HepG2 (cell line): ENCODE measurements around the gene TUBB4B. TPM values are rescaled to one million over a fixed set of nuclear protein-coding genes. Genes with fewer than 3 reads are reported as not detected.

Source experiments
- ATAC-seq: fragments of 200-7000 bp; cut with Tn5 transposase; 3 replicates; pipeline ENCODE4 v1.9.1; 2020; ENCODE audit warnings: mild to moderate bottlenecking, moderate library complexity
- BruUV-seq: library from RNA; stranded (reverse); fragments of 400-500 nt; replicated peaks from 2 replicates; lab custom pipeline; 2021; lab: Mats Ljungman, UMichigan
- CTCF ChIA-PET: fragments of 300-600 bp; formaldehyde crosslinking; extraction: SDS; loops from one replicate; lab custom pipeline; 2021; ENCODE audit warnings: low total read pairs, inconsistent platforms, low intra/inter-chr PET ratio; lab: Yijun Ruan, JAX
- POLR2A ChIA-PET: fragments of 350-600 bp; sonication (Branson Sonifier 250); formaldehyde crosslinking; loops from one replicate; lab custom pipeline; 2020; ENCODE audit warnings: antibody characterized with exemption, inconsistent platforms; lab: Yijun Ruan, JAX
- DNase-seq: peaks from one replicate; pipeline ENCODE4 v3.0.0-alpha.2; 2015; ENCODE audit warnings: low spot score
- FAIRE-seq: peaks from 3 replicates; lab custom pipeline; 2011; peaks lifted over from hg19 to GRCh38; lab: Jason Lieb, UNC
- H2AFZ ChIP-seq: one replicate; pipeline ENCODE4 v1.6.1; 2011; ENCODE audit warnings: low read length, inconsistent platforms
- H3K27ac ChIP-seq: fragments of 300-600 bp; 3 replicates; pipeline ENCODE4 v1.8.0; 2011; ENCODE audit warnings: mixed run types, mild to moderate bottlenecking, mixed read lengths, low read length, inconsistent platforms; ENCODE audit not compliant: insufficient read depth; ENCODE audit errors: extremely low read length
- H3K27me3 ChIP-seq, 2 experiments: fragments of 200-600 bp in 1 of 2; 2 replicates in 1 of 2; 3 replicates in 1 of 2; pipeline versions ENCODE4 v1.6.0 to v1.8.0; 2011; ENCODE audit warnings: low read length in 2 of 2, mild to moderate bottlenecking in 2 of 2, moderate library complexity in 2 of 2, inconsistent platforms in 1 of 2; ENCODE audit not compliant: insufficient read depth in 2 of 2, control insufficient read depth in 1 of 2
- H3K36me3 ChIP-seq, 2 experiments: fragments of 200-600 bp in 1 of 2; replicated peaks in 1 of 2; 2 replicates in 1 of 2; 3 replicates in 1 of 2; pipeline versions ENCODE4 v1.5.1 to v1.8.0; 2011; ENCODE audit warnings: low read length in 2 of 2, inconsistent platforms in 1 of 2; ENCODE audit not compliant: insufficient read depth in 2 of 2, control insufficient read depth in 1 of 2
- H3K4me1 ChIP-seq: 2 replicates; pipeline ENCODE4 v1.5.1; 2012; ENCODE audit warnings: low read length, inconsistent platforms; ENCODE audit not compliant: insufficient read depth
- H3K4me2 ChIP-seq: 2 replicates; pipeline ENCODE4 v1.6.0; 2011; ENCODE audit warnings: low read depth, low read length, inconsistent platforms
- H3K4me3 ChIP-seq, 3 experiments: fragments of 200-600 bp in 1 of 3; sonication (generic), shearing (Covaris generic) in 1 of 3; replicated peaks in 1 of 3; 2 replicates each; pipeline ENCODE4 v1.5.1; 2011 to 2016; ENCODE audit warnings: low read length in 3 of 3, inconsistent platforms in 2 of 3, low read depth in 2 of 3, mild to moderate bottlenecking in 2 of 3, control low read depth in 1 of 3, mixed read lengths in 1 of 3; ENCODE audit not compliant: insufficient read depth in 1 of 3
- H3K79me2 ChIP-seq: one replicate; pipeline ENCODE4 v1.6.1; 2011; ENCODE audit warnings: low read length, inconsistent platforms; ENCODE audit not compliant: insufficient read depth
- H3K9ac ChIP-seq: 2 replicates; pipeline ENCODE4 v1.6.0; 2011; ENCODE audit warnings: mild to moderate bottlenecking, low read depth, low read length, inconsistent platforms; ENCODE audit not compliant: insufficient read depth
- H3K9me3 ChIP-seq: 2 replicates; pipeline ENCODE4 v1.5.1; 2012; ENCODE audit warnings: mild to moderate bottlenecking, low read length
- H4K20me1 ChIP-seq: 2 replicates; pipeline ENCODE4 v1.6.0; 2011; ENCODE audit warnings: inconsistent platforms, mild to moderate bottlenecking, low read length, moderate library complexity; ENCODE audit not compliant: insufficient read depth
- ATAD3A ChIP-seq: sonication (generic); formaldehyde crosslinking; IDR thresholded peaks from 2 replicates; pipeline ENCODE4 v1.4.0; 2020; ENCODE audit warnings: missing genetic modification reagents
- BRD4 ChIP-seq: sonication (generic); formaldehyde crosslinking; IDR thresholded peaks from 2 replicates; pipeline ENCODE4 v1.4.0; 2020; ENCODE audit warnings: missing genetic modification reagents
- CHCHD3 ChIP-seq: sonication (generic); formaldehyde crosslinking; IDR thresholded peaks from 2 replicates; pipeline ENCODE4 v1.8.0; 2022; ENCODE audit warnings: mild to moderate bottlenecking, missing genetic modification reagents, moderate library complexity
- CSRNP1 ChIP-seq: sonication (generic); formaldehyde crosslinking; IDR thresholded peaks from 2 replicates; pipeline ENCODE4 v1.8.1; 2023; ENCODE audit warnings: mild to moderate bottlenecking, missing genetic modification reagents
- EHMT2 ChIP-seq: fragments of 200-600 bp; sonication (generic); IDR thresholded peaks from 2 replicates; pipeline ENCODE4 v1.7.0; 2017; ENCODE audit warnings: antibody characterized with exemption, low read depth, low read length, borderline replicate concordance
- HNRNPL ChIP-seq: fragments of 200-400 bp; formaldehyde crosslinking; IDR thresholded peaks from 2 replicates; pipeline ENCODE4 v1.6.1; 2017; ENCODE audit warnings: mild to moderate bottlenecking, low read depth, low read length
- POLR2AphosphoS5 ChIP-seq: IDR thresholded peaks from 2 replicates; pipeline ENCODE4 v1.6.1; 2012; ENCODE audit warnings: low read depth, low read length
- ZBTB3 ChIP-seq: sonication (generic); formaldehyde crosslinking; IDR thresholded peaks from 2 replicates; pipeline ENCODE4 v1.4.0; 2020; ENCODE audit warnings: low read depth, mild to moderate bottlenecking, moderate library complexity, missing genetic modification reagents, borderline replicate concordance
- ZHX2 ChIP-seq, 2 experiments: sonication (generic) in 1 of 2; formaldehyde crosslinking in 1 of 2; IDR thresholded peaks; 2 replicates each; pipeline versions ENCODE4 v1.6.1 to v1.9.0; 2014 to 2022; ENCODE audit warnings: antibody characterized with exemption in 1 of 2, borderline replicate concordance in 1 of 2, inconsistent platforms in 1 of 2, low read depth in 1 of 2, missing genetic modification reagents in 1 of 2
- ZNF577 ChIP-seq: sonication (generic); formaldehyde crosslinking; IDR thresholded peaks from 2 replicates; pipeline ENCODE4 v1.4.0; 2020; ENCODE audit warnings: mild to moderate bottlenecking, low read depth, missing genetic modification reagents, borderline replicate concordance
- WGBS: methylation state at CpG from one replicate; pipeline ENCODE4 v1.1.6; 2017; ENCODE audit warnings: low lambda C conversion rate; 5-methylcytosine and 5-hydroxymethylcytosine counted together
- in situ Hi-C: cut with HindIII; loops from 2 replicates; pipeline ENCODE4 v1.10.0; 2017; ENCODE audit warnings: low pct_unique_long_range_greater_than_20kb; ENCODE audit not compliant: extremely low pct_ligation_motif_present
- intact Hi-C: fragments of 100-400 bp; cut with micrococcal nuclease; formaldehyde crosslinking; loops from one replicate; pipeline ENCODE4 v1.10.0; 2022; ENCODE audit not compliant: unreplicated experiment
- polyA plus RNA-seq, 8 experiments: library from polyadenylated mRNA; depleted of rRNA in 3 of 8; stranded (reverse) in 7 of 8; unstranded in 1 of 8; fragments of >200 nt; fragmentation: Illumina TruSeq in 4 of 8; extraction: Trizol in 4 of 8; gene quantifications; 2 replicates each; pipeline versions ENCODE4 v1.2.1 to v1.2.3, GENCODE V29; 2011 to 2016; ENCODE audit warnings: low read depth in 4 of 8, missing spikeins in 1 of 8, mixed read lengths in 1 of 8; ENCODE audit not compliant: insufficient read depth in 1 of 8
- total RNA-seq, 5 experiments: library from RNA; depleted of rRNA; stranded (reverse); fragments of >200 nt; fragmentation: Illumina TruSeq; extraction: Trizol; gene quantifications; 2 replicates each; pipeline ENCODE4 v1.2.3, GENCODE V29; 2016; ENCODE audit warnings: low read depth in 1 of 5
- TF ChIP-seq, protein P1 (sequence below): sonication (generic); formaldehyde crosslinking; IDR thresholded peaks from 2 replicates; pipeline ENCODE4 v1.8.0; 2022; ENCODE audit warnings: missing genetic modification reagents, mild to moderate bottlenecking, inconsistent platforms, borderline replicate concordance

TUBB4B gene
- total and polyA plus RNA-seq, 2 of the 13 experiments (the other 11 are each of a cell fraction or from before 2014, with no cell fraction given) = 182 to 412 TPM

GRCh38 chr9:137226338-137227053 lies 14.6 kb upstream of the TUBB4B start:
- peaks cover 81% of the 10 kb centered on the region for H3K4me1 ChIP-seq
- TF ChIP-seq, protein P1, sequence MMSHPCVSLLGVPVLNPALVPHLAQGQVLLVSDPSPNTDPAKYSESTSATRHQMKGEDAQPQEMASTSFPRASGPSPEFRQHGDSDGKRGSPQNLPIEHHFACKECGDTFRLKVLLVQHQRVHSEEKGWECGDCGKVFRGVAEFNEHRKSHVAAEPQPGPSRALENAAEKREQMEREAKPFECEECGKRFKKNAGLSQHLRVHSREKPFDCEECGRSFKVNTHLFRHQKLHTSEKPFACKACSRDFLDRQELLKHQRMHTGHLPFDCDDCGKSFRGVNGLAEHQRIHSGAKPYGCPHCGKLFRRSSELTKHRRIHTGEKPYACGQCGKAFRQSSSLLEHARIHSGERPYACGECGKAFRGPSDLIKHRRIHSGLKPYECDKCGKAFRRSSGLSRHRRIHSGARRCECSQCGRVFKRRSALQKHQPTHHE = no peak
- TF ChIP-seq EHMT2 (no peak), ATAD3A (CRISPR knock-in tag) (no peak), CHCHD3 (CRISPR knock-in tag) (0 out of 2 replicates have a peak, but pooled peaks have one; percentile 16), ZBTB3 (CRISPR knock-in tag) (no peak), ZNF577 (CRISPR knock-in tag) (no peak), POLR2AphosphoS5 (0 out of 2 replicates have a peak, but pooled peaks have one; percentile 16), HNRNPL (no peak), ZHX2 (IDR thresholded peaks at IDR 0.05; ENCODE audit: low read depth) (no peak), ZHX2 (CRISPR knock-in tag; IDR thresholded peaks at IDR 0.05; ENCODE audit: borderline replicate concordance) (no peak), BRD4 (CRISPR knock-in tag) (0 out of 2 replicates have a peak, but pooled peaks have one; percentile 43), CSRNP1 (CRISPR knock-in tag) (no peak; the same call in 1 of the 2 replicates)

More at GRCh38 chr9:137226338-137227053, 14.6 kb upstream of the TUBB4B start:
- Histone ChIP-seq H3K27me3 (no peaks in the 10 kb centered on the region; a peak in 1 of 5 replicates), H3K9ac (peak overlapping the region; percentile 31; the same call in 1 of the 2 replicates), H3K9me3 (no peaks in the 10 kb centered on the region), H3K36me3 (no peaks in the 10 kb centered on the region), H3K27ac (no peak overlapping the region), H3K79me2 (no peaks in the 10 kb centered on the region), H3K4me3 (peak overlapping the region in 1 of 3 experiments; percentile 53; a peak in 2 of 6 replicates), H2AFZ (no peak overlapping the region), H3K4me2 (peak overlapping the region; percentile 66), H4K20me1 (no peaks in the 10 kb centered on the region)
- POLR2A ChIA-PET = interaction anchor here (0.8 to 13.4 kb wide), 11 partner anchors 8 to 108 kb away, joined by 3 to 225 read pairs (median 3); partner anchors contain the start of genes ANAPC2, NDOR1, SSNA1 and TMEM203
- CTCF ChIA-PET = interaction anchor here (1.5 kb wide), 2 partner anchors 37 to 50 kb away, joined by 8 to 16 read pairs; partner anchors contain the start of genes ANAPC2 and SSNA1
- no peak for FAIRE-seq
- ATAC-seq = peak; percentile 0; the same call in 1 of the 3 replicates
- 18% methylated on average over 9 of the region's 18 CpGs for WGBS
- intact Hi-C loops (loop anchor here (2.0 kb wide), 2 partner anchors 38 to 106 kb away; partner anchors contain the start of genes ANAPC2 and SSNA1), in situ Hi-C loops (loop anchor here (5.0 kb wide), 2 partner anchors 39 to 114 kb away; partner anchors contain the start of genes ANAPC2, DPP7 and SSNA1)
- no TSS peak for BruUV-seq
- DNase-seq = no peak
